IPS-20b (cell line): ENCODE results near the gene BANF1.
"Not testable (repeated sequence)": the region's sequence is repeated elsewhere in the genome, so short reads cannot be mapped to it uniquely, and the experiment has no call there.

ENCODE experiments used
- H3K27ac ChIP-seq: one replicate; pipeline ENCODE4 v1.5.1; 2013; ENCODE audit warnings: low read length
- H3K27me3 ChIP-seq: 2 replicates; pipeline ENCODE4 v1.6.1; 2013; ENCODE audit warnings: mild to moderate bottlenecking, low read length, inconsistent platforms; ENCODE audit not compliant: insufficient read depth
- H3K36me3 ChIP-seq: 2 replicates; pipeline ENCODE4 v1.6.1; 2013; ENCODE audit warnings: low read depth, mild to moderate bottlenecking, inconsistent platforms, low read length, moderate library complexity; ENCODE audit not compliant: insufficient read depth
- H3K4me1 ChIP-seq: 2 replicates; pipeline ENCODE4 v1.6.1; 2013; ENCODE audit warnings: mild to moderate bottlenecking, control low read depth, inconsistent platforms, low read length, moderate library complexity; ENCODE audit not compliant: insufficient read depth
- H3K4me3 ChIP-seq: 2 replicates; pipeline ENCODE4 v1.5.1; 2013; ENCODE audit warnings: mild to moderate bottlenecking, low read length, inconsistent platforms
- H3K9ac ChIP-seq: 2 replicates; pipeline ENCODE4 v1.6.1; 2013; ENCODE audit warnings: low read depth, mild to moderate bottlenecking, inconsistent platforms, low read length, moderate library complexity
- H3K9me3 ChIP-seq: 2 replicates; pipeline ENCODE4 v1.6.1; 2013; ENCODE audit warnings: mild to moderate bottlenecking, low read depth, low read length, inconsistent platforms; ENCODE audit not compliant: insufficient read depth

Gene BANF1

GRCh38 chr11:66014804-66015453 is 12.6 kb downstream of the BANF1 start:
- no peaks in the 10 kb centered on the region for H3K36me3 ChIP-seq
- H3K9me3 ChIP-seq = no peaks in the 10 kb centered on the region
- no peak overlapping the region for H3K4me3 ChIP-seq
- H3K9ac ChIP-seq = no peak overlapping the region
- no peaks in the 10 kb centered on the region for H3K4me1 ChIP-seq
- H3K27me3 ChIP-seq = peaks cover 29% of the 10 kb centered on the region
- no peak overlapping the region for H3K27ac ChIP-seq

- Histone ChIP-seq H3K27ac (no peak overlapping the region), H3K9me3 (no peaks in the 10 kb centered on the region), H3K9ac (no peak overlapping the region), H3K27me3 (peaks cover 26% of the 10 kb centered on the region), H3K36me3 (no peaks in the 10 kb centered on the region), H3K4me1 (no peaks in the 10 kb centered on the region), H3K4me3 (no peak overlapping the region)
Measured at GRCh38 chr11:66015454-66015881, 13.2 kb downstream of the BANF1 start.

DNA sequence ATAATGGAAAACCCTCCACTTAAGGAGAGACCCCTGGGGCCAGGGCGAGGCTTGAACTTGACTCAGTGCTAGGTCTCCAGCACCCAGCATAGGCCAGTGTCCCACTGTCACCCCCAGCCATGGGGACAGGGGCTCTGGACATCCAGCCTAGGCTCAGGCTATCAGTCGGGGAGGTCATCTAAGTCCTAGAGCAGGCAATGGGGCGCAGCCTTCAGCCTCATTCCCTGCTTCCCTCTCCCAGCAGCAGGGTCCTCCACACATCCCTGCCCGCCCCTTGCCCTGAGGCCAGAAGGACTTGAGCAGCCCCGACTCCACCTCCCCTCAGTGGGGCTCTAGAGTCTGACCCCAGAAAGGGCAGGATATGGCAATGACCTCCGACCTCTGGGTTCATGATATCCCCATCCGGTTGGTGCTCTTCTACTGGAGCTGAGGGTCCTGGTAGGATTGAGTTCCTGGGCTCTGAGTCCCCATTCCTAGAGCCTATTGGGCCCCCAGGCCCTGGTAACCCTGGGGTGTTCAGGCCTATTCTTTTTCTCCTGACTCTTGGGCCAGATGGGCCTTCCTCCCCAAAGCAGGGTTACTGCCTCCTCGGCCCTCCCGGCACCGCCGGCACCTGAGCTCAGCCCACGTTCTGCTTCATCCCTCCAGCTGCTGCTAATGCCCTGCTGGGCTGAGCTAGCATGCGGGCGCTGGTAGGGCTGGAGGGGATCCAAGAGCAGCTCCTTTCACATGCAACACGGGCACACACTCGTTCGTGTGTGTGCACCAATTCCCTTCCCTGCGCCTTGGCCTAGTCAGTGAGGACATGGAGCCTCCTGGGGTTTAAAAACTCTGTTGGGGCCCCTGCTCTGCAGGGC is 13.9 kb downstream of the BANF1 start:
- H3K9ac ChIP-seq = no peak overlapping the region
- H3K27ac ChIP-seq = no peak overlapping the region
- no peaks in the 10 kb centered on the region for H3K36me3 ChIP-seq
- no peaks in the 10 kb centered on the region for H3K9me3 ChIP-seq
- no peaks in the 10 kb centered on the region for H3K4me1 ChIP-seq
- no peak overlapping the region for H3K4me3 ChIP-seq
- peaks cover 22% of the 10 kb centered on the region for H3K27me3 ChIP-seq

DNA sequence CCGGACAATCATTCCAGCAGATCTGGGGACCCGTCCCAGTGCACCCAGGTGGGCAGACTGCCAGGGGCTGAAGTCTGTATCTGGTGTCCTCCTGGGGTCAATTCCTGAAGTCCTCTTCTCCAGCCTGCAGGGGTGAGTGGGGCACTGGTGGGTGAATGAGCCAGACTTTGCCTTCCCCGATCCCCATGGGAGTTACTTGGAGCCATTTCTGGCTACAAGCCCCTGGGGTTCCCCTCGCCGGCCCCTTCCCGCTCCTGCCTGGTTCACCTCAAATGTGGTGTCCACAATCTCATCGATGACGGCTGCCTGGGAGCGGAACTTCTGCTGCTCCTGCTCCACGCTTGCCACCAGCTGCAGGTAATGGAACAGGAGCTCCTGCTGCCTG is 14.5 kb downstream of the BANF1 start:
- Histone ChIP-seq H3K4me3 (no peak overlapping the region), H3K4me1 (no peaks in the 10 kb centered on the region), H3K36me3 (no peaks in the 10 kb centered on the region), H3K27me3 (peaks cover 22% of the 10 kb centered on the region), H3K27ac (no peak overlapping the region), H3K9me3 (no peaks in the 10 kb centered on the region), H3K9ac (no peak overlapping the region)

GRCh38 chr11:66017321-66017720 is 15.0 kb downstream of the BANF1 start:
- no peaks in the 10 kb centered on the region for H3K4me1 ChIP-seq
- no peaks in the 10 kb centered on the region for H3K9me3 ChIP-seq
- no peak overlapping the region for H3K9ac ChIP-seq
- H3K27me3 ChIP-seq = peaks cover 21% of the 10 kb centered on the region
- H3K36me3 ChIP-seq = no peaks in the 10 kb centered on the region
- H3K27ac ChIP-seq = no peak overlapping the region
- no peak overlapping the region for H3K4me3 ChIP-seq

GRCh38 chr11:66020212-66020611 is 17.9 kb downstream of the BANF1 start:
- Histone ChIP-seq H3K9me3 (no peaks in the 10 kb centered on the region), H3K27ac (no peak overlapping the region), H3K9ac (no peak overlapping the region), H3K4me3 (no peak overlapping the region), H3K27me3 (peaks cover 27% of the 10 kb centered on the region), H3K4me1 (no peaks in the 10 kb centered on the region), H3K36me3 (no peaks in the 10 kb centered on the region)

- Histone ChIP-seq H3K36me3 (no peaks in the 10 kb centered on the region), H3K4me3 (no peak overlapping the region), H3K27ac (no peak overlapping the region), H3K9me3 (no peaks in the 10 kb centered on the region), H3K4me1 (no peaks in the 10 kb centered on the region), H3K9ac (no peak overlapping the region), H3K27me3 (peaks cover 27% of the 10 kb centered on the region)
Measured at GRCh38 chr11:66020618-66021357, 18.5 kb downstream of the BANF1 start.

- no peaks in the 10 kb centered on the region for H3K4me1 ChIP-seq
Measured at GRCh38 chr11:66022401-66023185, 20.3 kb downstream of the BANF1 start.

GRCh38 chr11:66023186-66023440 is 20.8 kb downstream of the BANF1 start:
- H3K4me3 ChIP-seq, H3K4me1 ChIP-seq, H3K9ac ChIP-seq, H3K36me3 ChIP-seq, H3K27ac ChIP-seq, H3K9me3 ChIP-seq: not testable (repeated sequence)
- H3K27me3 ChIP-seq = peaks cover 27% of the 10 kb centered on the region

More at GRCh38 chr11:66022401-66023185, 20.3 kb downstream of the BANF1 start:
- Histone ChIP-seq H3K9ac (no peak overlapping the region), H3K9me3 (no peaks in the 10 kb centered on the region), H3K4me3 (peak overlapping the region; percentile 34; the same call in 1 of the 2 replicates), H3K27me3 (peaks cover 27% of the 10 kb centered on the region), H3K27ac (no peak overlapping the region), H3K36me3 (no peaks in the 10 kb centered on the region)

DNA sequence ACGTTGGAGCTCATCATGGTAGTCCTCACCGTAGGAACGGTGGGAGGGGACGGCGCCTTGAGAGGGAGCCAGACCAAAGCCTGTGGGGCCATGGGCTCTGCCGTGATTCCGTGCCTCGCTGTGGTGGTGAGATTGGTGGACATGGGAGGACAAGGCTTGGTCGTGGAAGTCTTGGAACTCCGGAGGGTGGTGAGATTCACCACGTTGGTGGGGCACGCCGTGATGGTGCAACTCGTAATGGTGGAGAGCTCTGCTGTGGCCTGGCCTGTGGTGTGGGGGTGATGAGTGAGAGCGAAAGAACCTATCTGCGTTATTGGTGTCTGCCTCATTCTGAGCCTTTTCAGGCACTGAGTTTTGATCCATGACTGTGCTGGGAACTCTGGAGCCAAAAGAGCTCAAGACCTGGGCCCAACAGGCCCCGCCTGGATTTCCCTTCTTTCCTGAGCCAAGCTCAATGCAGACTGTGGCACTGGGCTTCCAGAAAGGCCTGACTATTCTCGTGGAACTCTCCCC is 23.8 kb downstream of the BANF1 start, which contains the start of gene CATSPER1:
CATSPER1 (minus strand) TSS at position 463 of the 513 bp plus-strand sequence; CDS start at position 363, 100 bp downstream.
- Histone ChIP-seq H3K4me3 (no peak within 1 kb of the TSS), H3K27me3 (peaks cover 26% of the 10 kb centered on the region), H3K9me3 (no peaks in the 10 kb centered on the region), H3K4me1 (no peaks in the 10 kb centered on the region), H3K36me3 (no peaks in the 10 kb centered on the region), H3K9ac (no peak within 1 kb of the TSS), H3K27ac (no peak within 1 kb of the TSS)
